Measurements from ENCODE around the gene RAB13. TPM values are rescaled to one million over a fixed set of nuclear protein-coding genes. Genes with fewer than 3 reads are reported as not detected.
"Not testable (repeated sequence)": the region's sequence is repeated elsewhere in the genome, so short reads cannot be mapped to it uniquely, and the experiment has no call there.

Gene RAB13
- total RNA-seq: 38.7 TPM

GRCh38 chr1:153985941-153986761, at the start of gene RAB13:
TSS of gene RAB13 (minus strand) at chr1:153986339. CDS start at chr1:153986236, 103 bp downstream.
- peak; percentile 69 for DNase-seq

DNA sequence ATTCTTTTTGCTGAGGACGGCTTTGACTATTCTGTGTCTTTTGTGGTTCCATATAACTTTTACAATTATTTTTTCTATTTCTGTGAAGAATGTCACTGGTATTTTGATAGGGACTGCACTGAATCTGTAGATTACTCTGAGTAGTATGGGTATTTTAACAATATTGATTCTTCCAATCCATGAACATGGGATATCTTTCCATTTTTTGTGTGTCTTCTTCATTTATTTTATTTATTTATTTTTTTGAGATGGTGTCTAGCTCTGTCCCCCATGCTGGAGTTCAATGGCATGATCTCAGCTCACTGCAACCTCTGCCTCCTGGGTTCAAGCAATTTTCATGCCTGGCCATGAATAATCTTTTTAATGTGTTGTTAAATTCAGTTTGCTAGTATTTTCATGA, 47.6 kb upstream of the RAB13 start:
- DNase-seq: not testable (repeated sequence)

GRCh38 chr1:154019940-154020339, 33.8 kb upstream of the RAB13 start:
- no peak for DNase-seq

- no peak for DNase-seq
Measured at GRCh38 chr1:154019269-154019668, 33.1 kb upstream of the RAB13 start.

DNA sequence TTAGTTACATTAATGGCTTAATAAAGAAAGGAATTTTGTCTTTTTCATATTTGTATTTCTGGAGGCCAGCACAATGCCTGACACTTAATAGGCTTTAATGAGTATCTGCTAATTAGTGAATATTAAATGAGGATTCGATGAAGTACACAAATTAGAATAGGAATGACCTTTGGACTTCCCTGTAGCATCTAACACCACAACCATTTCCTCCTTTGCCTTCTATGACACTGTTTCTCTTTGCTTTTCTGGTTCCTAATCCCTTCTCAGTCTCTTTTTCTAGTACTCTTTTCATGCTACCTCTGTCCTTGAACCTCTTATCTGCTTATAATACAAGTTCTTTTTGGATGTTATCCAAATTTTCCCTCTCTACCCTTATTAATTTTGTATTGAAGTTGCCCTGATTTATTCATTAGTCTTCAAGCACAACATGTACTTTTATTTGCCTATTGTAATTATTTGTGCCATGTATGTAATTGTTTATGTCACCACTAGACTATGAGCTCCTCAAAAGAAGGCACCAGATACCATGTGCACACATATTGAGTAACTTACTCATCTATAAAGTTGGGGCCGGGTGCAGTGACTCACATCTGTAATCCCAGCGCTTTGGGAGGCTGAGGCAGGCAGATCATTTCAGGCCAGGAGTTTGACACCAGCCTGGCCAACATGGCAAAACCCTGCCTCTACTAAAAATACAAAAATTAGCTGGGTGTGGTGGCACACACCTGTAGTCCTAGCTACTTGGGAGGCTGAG, 28.2 kb upstream of the RAB13 start:
- no peak for DNase-seq

GRCh38 chr1:154012543-154012942, 26.4 kb upstream of the RAB13 start:
- not testable (repeated sequence) for DNase-seq

- DNase-seq: no peak
Measured at GRCh38 chr1:154012129-154012528, 26.0 kb upstream of the RAB13 start.

DNA sequence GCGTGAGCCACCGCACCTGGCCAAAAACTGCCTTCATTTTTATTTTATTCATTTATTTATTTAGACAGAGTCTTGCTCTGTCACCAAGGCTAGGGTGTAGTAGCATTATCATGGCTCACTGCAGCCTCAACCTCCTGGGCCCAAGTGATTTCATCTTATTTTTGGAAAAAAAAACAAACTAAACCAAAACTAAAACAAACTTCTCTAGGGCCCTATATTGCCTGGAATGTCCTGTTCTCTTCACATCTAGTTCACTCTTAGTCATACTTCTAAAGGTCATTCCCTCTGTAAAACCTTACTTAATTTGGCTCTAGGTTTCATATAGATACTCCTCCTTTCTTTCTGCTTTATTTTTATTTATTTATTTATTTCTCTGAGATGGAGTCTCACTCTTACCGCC, 20.0 kb upstream of the RAB13 start:
- DNase-seq: no peak

DNA sequence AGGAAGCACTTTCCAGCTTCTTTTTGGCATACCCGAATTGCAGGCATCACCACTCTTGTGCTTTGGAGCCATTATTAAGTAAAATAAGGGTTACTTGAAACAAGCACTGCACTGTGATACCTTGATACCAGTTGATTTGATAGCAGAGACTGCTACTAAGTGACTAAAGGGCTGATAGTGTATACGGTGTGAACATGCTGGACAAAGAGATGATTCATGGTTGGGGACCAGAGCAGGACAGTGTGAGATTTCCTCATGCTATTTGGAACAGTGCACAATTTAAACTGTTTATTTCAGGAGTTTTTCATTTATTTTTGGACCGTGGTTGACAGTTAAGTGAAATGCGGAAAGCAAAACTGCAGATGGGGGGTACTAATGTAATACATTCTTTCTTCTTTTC, 14.3 kb upstream of the RAB13 start:
- DNase-seq: no peak

GRCh38 chr1:153996882-153997281, 10.7 kb upstream of the RAB13 start:
- DNase-seq: not testable (repeated sequence)

DNA sequence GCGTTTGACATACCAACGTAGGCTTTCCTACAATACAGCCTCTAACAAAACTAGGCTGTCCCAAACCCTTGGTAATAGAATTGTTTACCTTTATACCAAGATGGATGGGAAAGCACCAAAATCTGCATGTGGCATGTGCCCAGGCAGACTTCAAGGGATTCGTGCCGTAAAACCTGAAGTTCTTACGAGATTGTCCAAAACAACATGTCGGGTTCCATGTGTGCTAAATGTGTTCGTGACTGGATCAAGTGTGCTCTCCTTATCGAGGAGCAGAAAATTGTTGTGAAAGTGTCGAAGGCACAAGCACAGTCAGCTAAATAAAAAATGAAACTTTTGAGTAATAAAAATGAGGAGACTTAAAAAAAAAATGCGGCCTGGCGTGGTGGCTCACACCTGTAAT, 9.5 kb upstream of the RAB13 start:
- no peak for DNase-seq

DNA sequence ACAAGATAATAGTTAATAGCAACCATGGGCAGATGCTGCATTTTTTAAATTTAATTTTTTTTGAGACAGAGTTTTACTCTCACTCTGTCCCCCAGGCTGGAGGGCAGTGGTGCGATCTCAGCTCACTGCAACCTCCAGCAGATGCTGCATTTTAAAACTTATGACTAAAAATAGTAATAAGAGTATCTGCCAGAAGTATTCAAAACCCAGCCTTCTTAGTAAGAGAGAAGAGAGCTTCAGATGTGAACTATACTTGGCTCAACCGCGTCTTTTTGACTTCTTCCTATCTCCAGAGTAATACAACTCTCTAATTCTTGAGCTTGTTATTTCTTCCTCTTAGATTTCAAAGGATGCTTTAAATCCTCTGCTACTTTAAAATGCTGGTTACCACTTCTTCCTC, 9.1 kb upstream of the RAB13 start:
- DNase-seq: no peak

DNA sequence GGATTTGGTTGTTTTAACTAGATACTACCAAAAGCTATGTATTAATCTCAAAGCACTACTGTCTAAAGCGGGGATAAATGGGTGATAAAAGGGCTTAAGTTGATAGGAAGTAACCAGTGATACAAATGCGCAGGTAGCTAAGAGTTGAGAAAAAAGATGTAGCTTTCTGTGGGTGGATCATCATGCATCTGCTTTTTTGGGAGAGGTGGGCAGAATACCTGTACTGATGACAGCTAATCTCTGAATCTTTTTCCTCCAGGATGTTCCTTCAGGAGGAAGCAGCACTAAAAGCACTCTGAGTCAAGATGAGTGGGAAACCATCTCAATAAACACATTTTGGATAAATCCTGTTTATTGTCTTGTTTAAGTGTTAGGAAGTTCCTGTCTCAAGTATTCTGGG, 5.7 kb upstream of the RAB13 start:
- DNase-seq: no peak

DNA sequence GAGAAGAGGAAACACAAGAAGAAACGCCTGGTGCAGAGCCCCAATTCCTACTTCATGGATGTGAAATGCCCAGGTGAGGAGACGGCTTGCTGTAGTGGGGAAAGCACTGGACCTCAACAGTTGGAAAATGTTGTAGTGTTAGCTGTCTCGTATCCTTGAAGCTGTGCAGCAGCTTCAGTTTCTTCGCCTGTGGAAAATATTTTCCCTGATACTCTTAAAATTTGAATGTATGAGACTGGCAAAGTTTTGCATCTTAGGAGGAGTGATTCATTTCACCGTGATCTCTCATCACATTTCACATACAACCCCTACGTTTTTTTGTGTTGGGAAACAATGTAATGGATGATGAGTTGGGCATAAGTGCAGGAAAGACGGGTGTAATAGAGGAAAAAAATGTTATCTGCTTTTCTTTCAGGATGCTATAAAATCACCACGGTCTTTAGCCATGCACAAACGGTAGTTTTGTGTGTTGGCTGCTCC, 5.1 kb upstream of the RAB13 start:
- DNase-seq: no peak

DNA sequence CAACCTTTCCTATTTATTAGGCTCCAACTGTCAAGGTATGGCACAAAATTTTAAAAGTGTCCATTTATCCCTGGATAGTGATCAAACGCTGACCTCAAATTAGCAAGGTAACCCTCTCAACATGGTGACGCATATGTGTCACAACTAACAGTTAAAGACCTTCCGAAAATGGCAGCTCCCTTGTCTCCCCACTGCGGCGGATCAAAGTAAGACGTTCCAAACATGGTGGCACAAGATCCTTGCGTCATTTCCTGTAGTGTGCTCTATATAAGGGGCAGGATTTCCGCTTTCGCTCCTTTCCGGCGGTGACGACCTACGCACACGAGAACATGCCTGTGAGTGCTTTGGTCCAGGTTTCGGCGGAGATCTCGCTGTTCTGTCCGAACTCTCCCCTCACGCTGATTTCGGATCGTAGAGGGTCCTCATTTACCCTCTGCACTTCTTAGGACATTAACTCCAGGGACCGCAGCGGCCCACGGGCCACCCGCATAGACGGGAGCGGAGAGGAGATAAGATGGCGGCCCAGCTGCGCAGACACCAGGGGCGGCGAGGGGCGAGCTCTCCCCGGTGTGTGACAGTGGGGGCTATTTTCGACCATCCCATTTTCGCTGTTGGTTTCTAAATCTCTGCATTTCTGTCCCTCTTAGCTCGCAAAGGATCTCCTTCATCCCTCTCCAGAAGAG, 4.5 kb upstream of the RAB13 start, which contains the start of gene RPS27:
TSS of gene RPS27 (plus strand) at position 295 of the 683 bp plus-strand sequence. CDS start at position 330, 35 bp downstream.
- DNase-seq: peak; percentile 99

GRCh38 chr1:153987621-153988020, 1.5 kb upstream of the RAB13 start:
- DNase-seq: no peak

- peak; percentile 37 for DNase-seq
Measured at GRCh38 chr1:153985341-153985912, 712 bp downstream of the RAB13 start.

GRCh38 chr1:153984123-153984894, 1.8 kb downstream of the RAB13 start:
- no peak for DNase-seq

GRCh38 chr1:153981735-153982134, 4.4 kb downstream of the RAB13 start:
- DNase-seq: not testable (repeated sequence)

DNA sequence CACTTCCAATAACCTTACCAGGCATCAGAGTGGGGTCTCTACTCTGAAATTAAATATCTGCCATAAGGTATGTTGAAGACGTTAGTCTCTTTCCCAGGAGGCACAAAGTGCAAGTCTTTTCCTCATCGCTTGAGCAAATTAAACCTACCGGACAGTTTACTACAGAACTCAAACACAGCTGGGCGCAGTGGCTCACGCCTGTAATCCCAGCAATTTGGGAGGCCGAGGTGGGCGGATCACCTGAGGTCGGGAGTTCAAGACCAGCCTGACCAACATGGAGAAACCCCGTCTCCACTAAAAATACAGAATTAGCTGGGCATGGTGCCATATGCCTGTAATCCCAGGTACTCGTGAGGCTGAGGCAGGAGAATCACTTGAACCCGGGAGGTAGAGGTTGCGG, 7.0 kb downstream of the RAB13 start:
- DNase-seq: not testable (repeated sequence)

DNA sequence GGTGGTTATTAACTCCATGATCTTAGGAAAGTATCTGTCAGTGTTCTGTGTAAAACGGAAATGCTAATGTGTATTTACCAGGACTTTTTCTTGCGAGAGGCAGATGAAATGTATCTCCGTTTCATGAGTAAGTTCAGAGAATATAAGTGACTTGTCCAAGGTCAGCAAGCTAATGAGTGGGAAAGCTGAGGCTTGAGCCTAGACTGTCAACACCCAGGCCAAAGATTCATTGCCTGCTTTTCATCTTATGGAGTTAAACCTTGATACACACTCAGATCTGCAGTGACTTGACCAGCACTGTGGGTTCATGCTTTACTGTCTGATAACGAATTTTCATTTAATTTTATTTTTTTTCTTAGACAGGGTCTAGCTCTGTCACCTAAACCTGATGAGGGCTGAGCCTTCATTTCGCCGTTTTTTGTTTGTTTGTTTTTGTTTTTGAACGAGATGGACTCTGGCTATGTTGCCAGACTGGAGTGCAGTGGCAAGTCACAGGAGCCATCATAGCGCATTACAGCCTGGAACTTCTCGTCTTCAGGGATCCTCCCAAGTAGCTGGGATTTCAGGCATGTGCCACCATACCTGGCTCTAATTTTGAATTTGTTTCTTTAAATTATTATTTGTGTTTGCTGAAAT, 7.7 kb downstream of the RAB13 start:
- peak; percentile 64 for DNase-seq
